Ramos (cell line): ENCODE results near the gene TMEM271.

Experiments used
- in situ Hi-C: fragments of 300-500 bp; cut with MboI; formaldehyde crosslinking; loops from one replicate; pipeline ENCODE4 v1.14.3; 2022; ENCODE audit warnings: low sequenced_read_pairs; ENCODE audit not compliant: unreplicated experiment

The TMEM271 gene

GRCh38 chr4:576245-576821 is at the start of gene TMEM271:
TSS of gene TMEM271 (minus strand) at chr4:576295. CDS start at chr4:576062, 233 bp downstream.
- in situ Hi-C loops = no loop called here

GRCh38 chr4:625631-626161 is 49.6 kb upstream of the TMEM271 start:
- in situ Hi-C loops = no loop called here

- in situ Hi-C loops = no loop called here
Measured at GRCh38 chr4:624705-625590, 48.9 kb upstream of the TMEM271 start, which contains the start of gene PDE6B. TSS of gene PDE6B (plus strand) at chr4:625573. CDS start at chr4:625627, 54 bp downstream.

GRCh38 chr4:623914-624566 is 47.9 kb upstream of the TMEM271 start:
- in situ Hi-C loops = no loop called here

- in situ Hi-C loops = no loop called here
Measured at GRCh38 chr4:622996-623913, 47.2 kb upstream of the TMEM271 start.

- in situ Hi-C loops = no loop called here
Measured at GRCh38 chr4:622071-622995, 46.2 kb upstream of the TMEM271 start.

- in situ Hi-C loops = no loop called here
Measured at GRCh38 chr4:621296-622070, 45.4 kb upstream of the TMEM271 start.

GRCh38 chr4:620851-621261 is 44.8 kb upstream of the TMEM271 start:
- in situ Hi-C loops = no loop called here

GRCh38 chr4:620201-620600 is 44.1 kb upstream of the TMEM271 start:
- in situ Hi-C loops = no loop called here

GRCh38 chr4:617644-618641 is 41.8 kb upstream of the TMEM271 start:
- in situ Hi-C loops = no loop called here

- in situ Hi-C loops = no loop called here
Measured at GRCh38 chr4:616911-617643, 41.0 kb upstream of the TMEM271 start.

- in situ Hi-C loops = no loop called here
Measured at GRCh38 chr4:616091-616490, 40.0 kb upstream of the TMEM271 start.

GRCh38 chr4:613126-613525 is 37.0 kb upstream of the TMEM271 start:
- in situ Hi-C loops = no loop called here

GRCh38 chr4:612749-613125 is 36.6 kb upstream of the TMEM271 start:
- in situ Hi-C loops = no loop called here

GRCh38 chr4:612052-612748 is 36.1 kb upstream of the TMEM271 start:
- in situ Hi-C loops = no loop called here
